Esophagus muscularis mucosa (tissue), 4 donors: ENCODE measurements around the gene CTIF. TPM values are rescaled to one million over a fixed set of nuclear protein-coding genes. Genes with fewer than 3 reads are reported as not detected.

Source experiments
- DNase-seq: peaks from one replicate; pipeline ENCODE4 v3.0.0-alpha.2; 2017; ENCODE audit errors: extremely low spot score
- H3K27ac ChIP-seq, 4 donors: fragments of 200-600 bp; sonication (generic); replicated peaks in 1 of 4; 1 replicate in 3 of 4; 2 replicates in 1 of 4; pipeline ENCODE4 v1.5.1; 2016 to 2019; ENCODE audit warnings: mild to moderate bottlenecking in 1 of 4
- H3K27me3 ChIP-seq, 4 donors: fragments of 200-600 bp; sonication (generic); one replicate each; pipeline versions ENCODE4 v1.5.1 to v1.6.0; 2016 to 2019
- H3K36me3 ChIP-seq, 4 donors: fragments of 200-600 bp; sonication (generic); one replicate each; pipeline ENCODE4 v1.5.1; 2016 to 2019
- H3K4me1 ChIP-seq, 4 donors: fragments of 200-600 bp; sonication (generic); one replicate each; pipeline ENCODE4 v1.5.1; 2016 to 2019
- H3K4me3 ChIP-seq, 4 donors: fragments of 200-600 bp; sonication (generic); 1 replicate in 2 of 4; 2 replicates in 2 of 4; pipeline ENCODE4 v1.5.1; 2016 to 2019; ENCODE audit warnings: mild to moderate bottlenecking in 4 of 4, moderate library complexity in 1 of 4
- H3K9me3 ChIP-seq, 4 donors: fragments of 200-600 bp; sonication (generic); 1 replicate in 3 of 4; 2 replicates in 1 of 4; pipeline ENCODE4 v1.5.1; 2016 to 2019
- EP300 ChIP-seq: sonication (generic); formaldehyde crosslinking; IDR thresholded peaks from one replicate; pipeline ENCODE4 v1.6.1; 2017; ENCODE audit warnings: antibody characterized with exemption
- POLR2A ChIP-seq: fragments of 450-650 bp; IDR thresholded peaks from one replicate; pipeline ENCODE4 v1.6.1; 2017; ENCODE audit warnings: antibody characterized with exemption, moderate library complexity, mild to moderate bottlenecking, low read depth
- POLR2AphosphoS5 ChIP-seq, 2 donors: sonication (generic); formaldehyde crosslinking; IDR thresholded peaks; one replicate each; pipeline ENCODE4 v1.6.1; 2017; ENCODE audit warnings: antibody characterized with exemption in 2 of 2
- WGBS: methylation state at CpG from one replicate; pipeline ENCODE4 v1.1.5; 2018; 5-methylcytosine and 5-hydroxymethylcytosine counted together
- intact Hi-C: fragments of 100-400 bp; cut with DNase I; formaldehyde crosslinking; loops from one replicate; pipeline ENCODE4 v1.15.1; 2023
- total RNA-seq, 4 donors: library from RNA; depleted of rRNA; stranded (reverse); fragments of >200 nt; gene quantifications; one replicate each; pipeline versions ENCODE4 v1.1.0 to v1.2.1, GENCODE V29; 2016
- TF ChIP-seq, protein P1 (sequence below), 3 experiments: fragments of 200-600 bp in 2 of 3; fragments of 450-650 bp in 1 of 3; sonication (generic) in 2 of 3; IDR thresholded peaks; one replicate each; pipeline ENCODE4 v1.5.1; 2017 to 2019; ENCODE audit warnings: antibody characterized with exemption in 3 of 3, mild to moderate bottlenecking in 2 of 3, moderate library complexity in 1 of 3

The CTIF gene
- total RNA-seq, 4 donors from 2014 or later, result 63.1 to 137 (median 87.7) TPM

- 59% methylated on average over 2 of the region's 2 CpGs for WGBS
- Histone ChIP-seq H3K27ac (peak overlapping the region; percentile 13 to 56 (median 42)), H3K36me3 (peaks cover 0 to 15% (median 1%) of the 10 kb centered on the region in 4 donors), H3K27me3 (no peaks in the 10 kb centered on the region), H3K9me3 (no peaks in the 10 kb centered on the region), H3K4me1 (peaks cover 5 to 11% (median 5%) of the 10 kb centered on the region in 4 donors), H3K4me3 (no peak overlapping the region)
- intact Hi-C loops, result no loop called here
- TF ChIP-seq EP300 (no peak), POLR2AphosphoS5 (IDR thresholded peaks at IDR 0.05) (peak in 1 of 2 donors; percentile 51)
- no peak for DNase-seq
Observed at GRCh38 chr18:48727681-48728080, 188.8 kb downstream of the CTIF start.

- no peak for DNase-seq
- WGBS, result 57% methylated on average over 6 of the region's 6 CpGs
- TF ChIP-seq EP300, result no peak
- TF ChIP-seq, protein P1, sequence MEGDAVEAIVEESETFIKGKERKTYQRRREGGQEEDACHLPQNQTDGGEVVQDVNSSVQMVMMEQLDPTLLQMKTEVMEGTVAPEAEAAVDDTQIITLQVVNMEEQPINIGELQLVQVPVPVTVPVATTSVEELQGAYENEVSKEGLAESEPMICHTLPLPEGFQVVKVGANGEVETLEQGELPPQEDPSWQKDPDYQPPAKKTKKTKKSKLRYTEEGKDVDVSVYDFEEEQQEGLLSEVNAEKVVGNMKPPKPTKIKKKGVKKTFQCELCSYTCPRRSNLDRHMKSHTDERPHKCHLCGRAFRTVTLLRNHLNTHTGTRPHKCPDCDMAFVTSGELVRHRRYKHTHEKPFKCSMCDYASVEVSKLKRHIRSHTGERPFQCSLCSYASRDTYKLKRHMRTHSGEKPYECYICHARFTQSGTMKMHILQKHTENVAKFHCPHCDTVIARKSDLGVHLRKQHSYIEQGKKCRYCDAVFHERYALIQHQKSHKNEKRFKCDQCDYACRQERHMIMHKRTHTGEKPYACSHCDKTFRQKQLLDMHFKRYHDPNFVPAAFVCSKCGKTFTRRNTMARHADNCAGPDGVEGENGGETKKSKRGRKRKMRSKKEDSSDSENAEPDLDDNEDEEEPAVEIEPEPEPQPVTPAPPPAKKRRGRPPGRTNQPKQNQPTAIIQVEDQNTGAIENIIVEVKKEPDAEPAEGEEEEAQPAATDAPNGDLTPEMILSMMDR (IDR thresholded peaks at IDR 0.05), result no peak
- no peak for TF ChIP-seq POLR2A
- TF ChIP-seq POLR2AphosphoS5 (IDR thresholded peaks at IDR 0.05), result no peak
- Histone ChIP-seq H3K27ac (peak overlapping the region in 2 of 4 donors; percentile 5 to 56), H3K4me3 (no peak overlapping the region), H3K27me3 (no peaks in the 10 kb centered on the region), H3K4me1 (peaks cover 10 to 16% (median 12%) of the 10 kb centered on the region in 4 donors), H3K36me3 (peaks cover 0 to 12% (median 0%) of the 10 kb centered on the region in 4 donors), H3K9me3 (no peaks in the 10 kb centered on the region)
- intact Hi-C loops, result no loop called here
Observed at GRCh38 chr18:48728204-48728833, 189.5 kb downstream of the CTIF start.

GRCh38 chr18:48729404-48729803, 190.6 kb downstream of the CTIF start:
- Histone ChIP-seq H3K9me3 (no peaks in the 10 kb centered on the region), H3K36me3 (peaks cover 0 to 12% (median 0%) of the 10 kb centered on the region in 4 donors), H3K4me1 (peaks cover 21 to 27% (median 22%) of the 10 kb centered on the region in 4 donors), H3K27ac (no peak overlapping the region), H3K4me3 (no peak overlapping the region), H3K27me3 (no peaks in the 10 kb centered on the region)
- 86% methylated on average over 8 of the region's 8 CpGs for WGBS
- no peak for DNase-seq
- TF ChIP-seq EP300 (no peak), POLR2A (no peak), POLR2AphosphoS5 (IDR thresholded peaks at IDR 0.05) (no peak)
- TF ChIP-seq, protein P1 (IDR thresholded peaks at IDR 0.05), result no peak
- intact Hi-C loops, result no loop called here

DNA sequence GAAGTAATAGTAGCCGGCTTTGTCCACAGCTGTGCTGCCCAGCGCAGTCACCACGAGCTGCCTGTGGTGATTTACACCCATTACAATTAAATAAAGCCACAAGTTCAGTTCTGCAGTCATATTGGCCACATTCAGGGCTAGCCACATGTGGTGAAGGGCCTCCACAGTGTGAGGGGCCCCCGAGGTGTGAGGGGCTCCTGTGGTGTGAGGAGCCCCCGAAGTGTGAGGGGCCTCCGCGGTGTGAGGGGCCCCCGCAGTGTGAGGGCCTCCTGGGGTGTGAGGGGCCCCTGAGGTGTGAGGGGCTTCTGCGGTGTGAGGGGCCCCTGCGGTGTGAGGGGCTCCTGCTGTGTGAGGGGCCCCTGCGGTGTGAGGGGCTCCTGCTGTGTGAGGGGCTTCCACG, 191.2 kb downstream of the CTIF start:
- intact Hi-C loops, result no loop called here
- H3K27ac ChIP-seq, result no peak overlapping the region
- H3K4me1 ChIP-seq, result peaks cover 27 to 33% (median 28%) of the 10 kb centered on the region in 4 donors
- TF ChIP-seq EP300 (no peak), POLR2A (no peak), POLR2AphosphoS5 (IDR thresholded peaks at IDR 0.05) (no peak)
- TF ChIP-seq, protein P1 (IDR thresholded peaks at IDR 0.05), result no peak
- no peak for DNase-seq
- no peaks in the 10 kb centered on the region for H3K9me3 ChIP-seq
- WGBS, result 85% methylated on average over 10 of the region's 12 CpGs
- H3K27me3 ChIP-seq, result no peaks in the 10 kb centered on the region
- H3K36me3 ChIP-seq, result peaks cover 0 to 9% (median 0%) of the 10 kb centered on the region in 4 donors
- H3K4me3 ChIP-seq, result no peak overlapping the region

DNA sequence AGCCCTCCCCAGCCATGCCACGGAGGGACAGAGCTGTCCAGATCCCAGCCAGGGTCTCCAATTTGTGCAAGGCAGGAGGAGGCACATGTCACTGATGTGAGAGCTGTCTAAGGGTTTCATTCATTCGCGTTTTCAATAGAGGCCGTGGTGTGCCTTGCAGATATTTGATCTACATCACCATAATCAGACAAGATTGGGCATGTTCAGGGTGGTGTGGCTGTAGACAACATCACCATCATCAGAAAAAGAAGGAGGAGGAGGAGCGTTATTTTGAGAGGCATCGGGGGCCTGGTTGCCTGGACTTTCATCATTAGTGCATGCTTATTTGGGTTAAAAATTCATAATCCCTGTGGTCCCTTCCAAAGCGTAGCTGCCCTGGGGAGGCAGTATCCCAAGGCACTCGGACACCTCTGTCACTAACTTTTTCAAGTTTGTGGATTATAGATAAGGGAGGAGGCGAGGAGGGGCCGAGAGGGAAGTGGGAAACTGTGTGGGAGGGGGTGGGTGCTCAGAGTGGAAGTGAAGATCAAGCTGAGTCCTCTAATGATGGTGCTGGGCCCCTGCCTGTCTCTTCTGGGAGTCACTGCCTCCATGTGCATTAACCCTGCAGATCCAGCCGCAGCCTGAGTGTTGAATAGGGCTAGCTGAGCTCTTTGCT, 194.1 kb downstream of the CTIF start:
- Histone ChIP-seq H3K36me3 (peaks cover 0 to 5% (median 0%) of the 10 kb centered on the region in 4 donors), H3K4me1 (peaks cover 26 to 32% (median 28%) of the 10 kb centered on the region in 4 donors), H3K9me3 (no peaks in the 10 kb centered on the region), H3K4me3 (no peak overlapping the region), H3K27me3 (no peaks in the 10 kb centered on the region), H3K27ac (no peak overlapping the region)
- intact Hi-C loops, result no loop called here
- 87% methylated on average over 11 of the region's 11 CpGs for WGBS
- no peak for DNase-seq
- TF ChIP-seq EP300 (no peak), POLR2A (no peak), POLR2AphosphoS5 (IDR thresholded peaks at IDR 0.05) (no peak)
- TF ChIP-seq, protein P1 (IDR thresholded peaks at IDR 0.05), result no peak
